IPS DF 4.7 (cell line): Measurements from ENCODE around the gene SPATS2.
"Not testable (repeated sequence)": the region's sequence is repeated elsewhere in the genome, so short reads cannot be mapped to it uniquely, and the experiment has no call there.

Source experiments
- DNase-seq: peaks from one replicate; pipeline ENCODE4 v3.0.0-alpha.2; 2013; ENCODE audit warnings: low spot score; ENCODE audit errors: extremely low read depth

SPATS2 gene

DNA sequence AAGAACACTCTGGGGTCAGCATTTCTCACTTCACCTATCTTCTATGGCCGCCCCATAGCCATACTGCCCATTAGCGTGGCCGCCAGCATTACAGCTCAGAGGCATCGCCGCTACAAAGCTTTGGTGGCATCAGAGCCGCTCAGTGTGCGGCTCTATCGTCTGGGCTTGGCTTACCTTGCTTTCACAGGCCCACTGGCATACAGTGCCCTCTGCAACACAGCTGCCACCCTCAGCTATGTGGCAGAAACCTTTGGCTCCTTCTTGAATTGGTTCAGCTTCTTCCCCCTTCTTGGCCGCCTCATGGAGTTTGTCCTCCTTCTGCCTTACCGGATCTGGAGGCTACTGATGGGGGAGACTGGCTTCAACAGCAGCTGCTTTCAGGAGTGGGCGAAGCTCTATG lies 18.0 kb upstream of the SPATS2 start:
- no peak for DNase-seq

DNA sequence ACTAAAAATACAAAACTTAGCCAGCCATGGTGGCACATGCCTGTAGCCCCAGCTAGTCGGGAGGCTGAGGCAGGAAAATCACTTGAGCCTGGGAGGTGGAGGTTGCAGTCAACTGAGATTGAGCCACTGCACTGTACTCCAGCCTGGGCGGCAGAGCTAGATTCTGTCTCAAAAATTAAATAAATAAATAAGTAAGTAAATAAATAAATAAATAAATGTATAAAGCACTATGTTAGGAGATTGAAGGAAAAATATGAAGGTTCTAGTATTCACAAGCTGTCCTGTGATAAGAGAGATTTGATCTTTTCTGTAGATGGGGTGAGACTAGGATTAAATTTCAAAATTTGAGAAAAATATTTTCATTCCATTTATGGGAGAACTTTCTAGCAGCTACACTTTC lies 14.9 kb upstream of the SPATS2 start:
- no peak for DNase-seq

DNA sequence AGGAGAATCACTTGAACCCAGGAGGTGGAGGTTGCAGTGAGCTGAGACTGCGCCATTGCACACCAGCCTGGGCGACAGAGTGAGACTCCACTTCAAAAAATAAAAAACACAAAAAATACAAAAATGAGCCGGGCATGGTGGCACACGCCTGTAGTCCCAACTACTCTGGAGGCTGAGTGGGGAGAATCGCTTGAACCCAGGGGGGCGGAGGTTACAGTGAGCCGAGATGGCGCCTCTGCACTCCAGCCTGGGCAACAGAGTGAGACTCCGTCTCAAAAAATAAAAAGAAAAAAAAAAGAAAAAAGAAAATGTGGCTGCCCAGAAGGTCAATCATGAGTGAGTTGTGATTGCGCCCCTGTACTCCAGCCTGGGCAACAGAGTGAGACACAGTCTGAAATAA lies 11.3 kb upstream of the SPATS2 start:
- no peak for DNase-seq

DNA sequence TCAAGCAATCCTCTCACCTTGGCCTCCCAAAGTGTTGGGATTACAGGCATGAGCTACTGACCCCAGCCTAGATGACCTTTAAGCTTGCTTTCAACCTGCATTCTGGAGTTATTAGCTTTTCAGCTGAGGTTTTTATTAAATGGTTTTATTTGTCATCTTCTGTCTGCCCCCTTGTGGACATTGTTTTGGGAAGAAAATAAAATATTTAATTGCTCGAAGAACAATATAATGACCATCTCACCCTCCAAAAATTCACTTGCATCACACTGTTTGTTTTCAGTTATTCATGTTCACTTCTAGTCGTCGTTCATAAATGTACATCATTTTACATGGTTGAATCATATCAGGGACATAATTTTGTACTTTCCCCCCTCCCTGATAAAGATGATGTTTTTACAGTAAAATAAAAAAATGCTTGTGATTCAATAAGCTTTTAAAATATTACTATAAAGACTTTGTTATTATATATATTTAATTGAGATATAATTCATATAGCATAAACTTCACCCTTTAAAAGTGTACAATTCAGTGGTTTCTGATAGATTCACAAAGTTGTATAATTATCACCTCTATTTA lies 10.1 kb upstream of the SPATS2 start:
- DNase-seq: no peak

DNA sequence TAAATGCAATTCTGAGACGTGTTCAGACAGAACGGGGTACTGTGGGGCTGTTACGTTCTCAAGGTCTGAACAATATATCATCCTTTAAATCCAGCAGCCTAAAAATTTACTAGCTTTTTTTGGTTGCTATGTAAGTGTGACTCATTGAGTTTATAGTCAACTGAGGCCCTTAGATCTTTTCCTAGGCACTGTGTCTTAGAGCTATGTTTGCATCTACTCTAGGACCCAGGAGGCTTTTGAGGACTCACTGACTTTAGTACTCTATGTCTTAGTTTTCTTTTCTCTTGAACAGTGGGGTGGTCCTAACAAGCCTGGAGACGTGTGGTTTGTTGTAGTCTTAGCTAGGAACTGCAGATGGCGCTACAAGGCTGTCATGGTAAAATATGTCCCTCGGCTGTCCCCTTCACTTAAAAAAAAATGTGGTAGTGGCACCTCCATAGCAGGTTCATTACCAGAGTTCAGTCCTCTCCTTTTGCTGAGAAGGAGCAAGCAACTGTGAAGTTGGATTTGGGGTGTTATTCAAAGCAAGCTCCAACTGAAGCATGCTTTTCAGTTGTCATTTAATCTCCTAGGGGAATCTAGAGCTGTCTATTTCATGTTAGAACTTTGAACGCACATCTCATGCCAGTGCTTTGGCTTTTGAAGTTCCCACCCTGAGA lies 8.7 kb upstream of the SPATS2 start:
- DNase-seq: no peak

DNA sequence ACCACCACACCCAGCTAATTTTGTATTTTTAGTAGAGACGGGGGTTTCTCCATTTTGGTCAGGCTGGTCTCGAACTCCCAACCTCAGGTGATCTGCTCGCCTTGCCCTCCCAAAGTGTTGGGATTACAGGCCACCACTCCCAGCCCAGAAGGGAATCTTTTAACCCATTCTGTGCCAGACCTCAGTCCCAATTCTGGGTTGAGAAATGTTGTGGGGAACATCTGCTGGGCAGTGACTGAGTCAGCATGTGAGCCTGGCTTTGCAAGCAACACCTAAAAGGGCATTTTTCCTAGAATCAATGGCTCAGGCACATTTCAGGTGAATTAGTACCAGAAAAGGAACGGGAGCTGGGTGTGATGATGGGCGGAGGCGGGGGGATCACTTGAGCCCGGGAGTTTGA lies 7.6 kb upstream of the SPATS2 start:
- DNase-seq: no peak

DNA sequence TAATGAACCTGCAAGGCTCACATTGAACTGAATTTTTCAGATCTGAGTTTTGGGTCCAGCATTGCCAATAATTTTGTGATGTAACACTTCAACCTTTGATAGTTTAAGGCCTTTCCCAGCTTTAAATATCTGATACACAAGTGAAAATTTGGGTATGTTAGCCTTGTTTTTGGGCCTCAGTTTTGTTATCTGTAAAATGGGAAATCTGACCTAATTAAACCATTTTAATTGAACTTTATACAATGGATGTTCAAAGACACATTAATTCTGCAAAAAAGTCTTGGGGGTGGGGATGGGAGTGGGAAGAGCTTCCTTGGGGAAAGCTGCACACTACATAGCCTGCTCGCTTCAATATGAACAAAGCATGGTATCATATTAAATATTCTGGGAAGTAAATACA lies 5.2 kb upstream of the SPATS2 start:
- DNase-seq: no peak

DNA sequence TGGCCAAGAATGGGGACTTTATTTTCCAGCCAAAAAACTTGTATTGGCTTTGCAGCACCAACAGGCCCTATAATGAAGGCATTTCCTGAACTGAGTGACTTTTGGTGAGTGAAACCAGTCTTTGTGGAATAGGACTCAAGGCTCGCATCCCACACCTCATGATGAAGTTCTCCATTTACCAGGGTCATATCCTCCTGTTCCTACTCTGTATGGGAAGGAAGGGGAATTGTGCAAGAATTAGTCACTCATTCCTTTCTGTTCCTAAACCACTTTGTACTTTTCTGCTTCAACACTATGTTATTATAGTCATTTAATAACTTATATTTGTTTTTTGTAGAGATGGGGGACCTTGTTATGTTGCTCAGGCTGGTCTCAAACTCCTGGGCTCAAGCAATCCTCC lies 2.3 kb upstream of the SPATS2 start:
- DNase-seq: no peak

DNA sequence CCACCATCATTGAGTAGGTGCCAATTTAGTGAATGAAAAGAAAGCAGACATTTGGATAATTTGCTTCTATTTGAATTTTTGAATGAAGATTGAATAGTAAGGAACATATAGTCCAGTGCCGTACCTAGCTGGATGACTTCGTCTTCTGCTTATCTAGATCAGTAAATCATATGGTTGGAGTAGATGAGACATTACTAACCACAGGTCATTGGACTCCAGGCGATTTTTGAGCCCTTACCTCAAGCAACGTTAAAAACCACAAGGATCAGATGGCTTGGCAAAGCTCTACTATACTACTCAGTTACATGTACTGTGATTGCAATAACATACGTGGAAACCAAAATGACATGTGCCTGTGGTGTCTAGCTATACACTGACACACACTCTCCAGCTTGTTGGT lies 1.7 kb upstream of the SPATS2 start:
- DNase-seq: no peak

DNA sequence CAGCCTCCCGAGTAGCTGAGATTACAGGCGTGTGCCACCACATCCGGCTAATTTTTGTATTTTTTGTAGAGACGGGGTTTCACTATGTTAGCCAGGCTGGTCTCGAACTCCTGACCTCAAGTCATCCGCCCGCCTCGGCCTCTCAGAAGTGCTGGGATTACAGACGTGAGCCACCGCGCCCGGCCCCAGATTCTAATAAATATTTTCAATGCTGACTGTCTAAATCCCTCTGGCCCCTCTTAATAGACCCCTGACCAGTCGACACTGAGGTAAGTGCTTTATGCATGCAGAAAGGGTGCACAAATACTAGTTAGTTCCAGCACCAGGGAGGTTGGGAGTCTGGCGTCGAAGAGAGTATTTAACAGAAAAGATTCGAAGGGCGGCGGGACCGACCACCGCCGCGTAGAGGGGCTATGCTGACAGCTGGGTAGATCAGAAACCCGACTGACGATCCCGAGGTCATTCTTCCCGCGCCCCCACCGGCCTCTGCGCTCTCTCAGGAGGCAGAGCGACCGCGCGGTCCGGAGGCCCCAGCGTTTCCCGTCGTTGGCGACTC lies 1.1 kb upstream of the SPATS2 start:
- DNase-seq: no peak

DNA sequence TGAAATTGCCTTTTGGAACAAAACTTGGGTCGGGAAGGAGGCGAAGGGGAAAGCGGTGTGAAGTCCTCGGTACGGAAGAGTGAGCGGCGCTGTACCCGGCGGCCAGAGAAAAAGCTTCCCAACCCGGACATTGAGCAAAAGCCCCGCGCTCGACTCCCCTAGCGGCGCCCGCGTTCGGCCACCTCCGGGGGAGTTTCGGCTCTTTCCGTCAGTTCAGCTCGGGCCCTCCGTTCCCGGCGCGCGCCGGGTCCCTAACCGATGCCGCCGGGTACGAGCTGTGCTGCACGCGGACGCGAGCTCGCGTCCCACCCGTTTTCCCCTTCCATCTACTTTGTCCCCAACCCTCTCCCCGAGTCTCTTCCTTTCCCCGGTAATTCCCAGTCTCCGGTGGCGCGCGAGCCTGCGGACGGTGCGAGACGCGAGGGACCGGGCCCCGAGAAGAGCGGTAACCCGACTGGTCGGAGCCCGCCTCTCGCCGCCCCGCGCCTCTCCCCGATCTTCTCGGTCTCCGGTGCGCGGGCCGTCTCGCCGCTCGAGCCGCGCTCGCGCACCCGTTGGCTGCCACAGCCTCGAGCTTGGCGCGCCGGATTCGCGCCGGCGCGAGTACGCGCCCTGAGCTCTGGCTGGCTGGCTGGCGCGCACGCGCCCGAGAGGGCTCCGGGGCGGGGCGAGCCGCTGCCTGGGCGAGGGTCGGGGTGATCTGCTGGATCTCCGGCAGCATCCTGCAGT lies 446 bp upstream of the SPATS2 start:
- DNase-seq: no peak

DNA sequence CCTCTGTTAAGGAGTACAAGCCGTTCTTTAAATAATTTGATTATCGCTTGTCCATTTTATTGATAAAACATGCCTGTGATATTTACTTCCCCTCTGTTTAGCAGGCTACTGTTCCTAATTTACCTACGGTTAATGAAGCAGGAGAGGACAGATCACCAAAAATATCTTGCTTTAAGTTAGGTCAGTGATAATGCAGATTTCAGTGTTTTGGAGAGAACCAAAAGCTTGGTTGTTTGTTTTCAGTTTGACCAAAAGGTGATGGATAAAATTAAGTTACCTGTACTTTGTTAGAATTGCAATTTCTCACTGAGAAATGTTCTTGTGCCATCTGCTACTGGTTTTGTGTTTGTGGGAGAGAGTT lies 958 bp downstream of the SPATS2 start:
- DNase-seq: no peak

DNA sequence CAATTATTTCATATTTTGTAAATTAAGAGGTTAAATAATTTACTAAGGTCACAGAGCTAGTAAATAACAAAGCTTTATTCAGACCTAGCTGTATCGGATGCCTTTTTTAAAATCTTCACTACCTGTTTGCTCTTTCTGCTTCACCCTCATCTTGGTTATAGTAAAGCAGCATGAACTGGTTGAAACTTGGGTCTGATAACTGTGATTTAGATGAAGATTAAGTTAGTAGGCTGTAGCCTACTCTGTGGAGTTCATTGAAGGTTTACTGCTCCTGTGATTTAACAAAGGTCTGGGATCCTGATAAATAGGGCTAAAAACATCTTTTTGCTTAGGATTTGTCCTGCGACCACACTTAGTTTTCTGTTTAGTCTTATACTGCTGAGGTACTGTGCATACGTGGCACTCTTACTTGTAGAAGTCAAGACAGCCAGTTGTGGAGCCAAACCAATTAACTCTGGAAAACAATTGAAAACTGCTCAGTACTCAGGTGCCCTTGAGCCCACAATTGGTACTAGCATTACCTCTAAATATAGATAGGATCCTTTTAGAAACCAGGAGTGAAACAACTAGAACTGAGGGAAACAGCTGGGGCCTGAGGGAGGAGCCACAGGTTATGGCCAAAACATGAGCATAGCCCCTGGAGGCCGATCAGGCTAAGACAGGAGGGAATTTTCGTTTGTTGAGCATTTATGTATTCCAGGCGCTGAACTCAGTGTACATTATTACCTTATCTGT lies 2.3 kb downstream of the SPATS2 start:
- no peak for DNase-seq

DNA sequence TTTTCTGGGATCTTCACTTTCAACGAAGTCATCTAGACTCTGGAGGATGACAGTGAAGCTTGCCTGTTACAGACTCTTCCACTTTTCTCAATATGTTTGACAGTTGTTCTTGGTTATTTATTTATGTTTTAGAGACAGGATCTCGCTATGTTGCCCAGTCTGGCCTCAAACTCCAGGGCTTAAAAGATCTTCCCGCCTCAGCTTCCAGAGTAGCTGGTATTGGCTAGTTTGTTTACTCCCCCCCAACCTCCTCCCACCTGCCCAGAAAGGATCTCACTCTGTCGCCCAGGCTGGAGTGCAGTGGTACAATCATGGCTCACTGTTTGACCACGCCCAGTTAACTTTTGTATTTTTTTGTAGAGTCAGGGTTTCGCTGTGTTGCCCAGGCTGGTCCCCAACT lies 3.3 kb downstream of the SPATS2 start:
- no peak for DNase-seq

DNA sequence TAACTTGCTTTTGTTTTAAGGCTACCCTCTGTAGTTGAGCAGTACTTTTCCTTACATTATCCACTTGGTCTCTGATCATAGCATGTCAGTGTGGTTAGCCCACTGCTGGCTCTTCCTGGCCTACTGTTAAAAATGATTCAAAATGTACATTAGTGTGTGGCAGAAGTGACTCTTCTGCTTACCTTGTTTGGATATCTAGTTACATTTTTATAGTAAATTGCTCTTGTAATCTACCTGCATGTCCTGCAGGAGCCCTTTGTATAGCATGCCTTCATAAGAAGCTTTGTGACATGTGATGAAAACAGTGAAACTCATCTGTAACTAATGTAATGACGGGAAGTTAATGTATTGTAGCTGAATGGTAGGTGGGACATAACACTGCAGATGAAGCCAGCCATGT lies 8.1 kb downstream of the SPATS2 start:
- no peak for DNase-seq

DNA sequence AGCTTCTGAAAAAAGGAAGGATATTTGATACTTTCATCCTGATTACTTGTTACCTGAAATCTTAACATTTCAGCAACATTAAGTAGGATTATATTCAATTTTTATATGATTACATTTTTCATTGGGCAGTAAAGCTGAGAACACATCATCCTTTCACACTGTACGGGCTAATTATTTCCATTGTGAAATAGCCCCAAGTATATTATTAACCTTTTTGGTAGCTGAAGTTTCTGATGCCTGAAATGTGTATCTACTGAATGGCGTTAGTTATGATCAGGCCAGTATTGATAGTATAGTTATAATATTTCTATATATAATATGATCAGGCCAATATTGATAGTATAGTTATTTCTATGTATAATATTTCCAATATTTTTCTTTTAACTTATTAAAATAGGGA lies 10.1 kb downstream of the SPATS2 start:
- DNase-seq: no peak

DNA sequence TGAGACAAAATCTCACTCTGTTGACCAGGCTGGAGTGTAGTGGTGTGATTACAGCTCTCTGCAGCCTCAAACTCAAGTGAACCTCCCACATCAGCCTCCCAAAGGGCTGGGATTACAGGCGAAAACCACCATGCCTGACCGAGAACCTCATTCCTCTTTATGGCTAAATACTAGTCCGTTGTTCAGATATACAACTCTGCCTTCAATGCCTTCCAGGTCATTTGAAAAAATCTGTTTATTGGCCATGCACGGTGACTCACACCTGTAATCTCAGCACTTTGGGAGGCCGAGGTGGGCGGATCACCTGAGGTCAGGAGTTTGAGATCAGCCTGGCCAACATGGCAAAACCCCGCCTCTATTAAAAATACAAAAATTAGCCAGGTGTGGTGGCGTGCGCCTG lies 12.9 kb downstream of the SPATS2 start:
- DNase-seq: not testable (repeated sequence)

DNA sequence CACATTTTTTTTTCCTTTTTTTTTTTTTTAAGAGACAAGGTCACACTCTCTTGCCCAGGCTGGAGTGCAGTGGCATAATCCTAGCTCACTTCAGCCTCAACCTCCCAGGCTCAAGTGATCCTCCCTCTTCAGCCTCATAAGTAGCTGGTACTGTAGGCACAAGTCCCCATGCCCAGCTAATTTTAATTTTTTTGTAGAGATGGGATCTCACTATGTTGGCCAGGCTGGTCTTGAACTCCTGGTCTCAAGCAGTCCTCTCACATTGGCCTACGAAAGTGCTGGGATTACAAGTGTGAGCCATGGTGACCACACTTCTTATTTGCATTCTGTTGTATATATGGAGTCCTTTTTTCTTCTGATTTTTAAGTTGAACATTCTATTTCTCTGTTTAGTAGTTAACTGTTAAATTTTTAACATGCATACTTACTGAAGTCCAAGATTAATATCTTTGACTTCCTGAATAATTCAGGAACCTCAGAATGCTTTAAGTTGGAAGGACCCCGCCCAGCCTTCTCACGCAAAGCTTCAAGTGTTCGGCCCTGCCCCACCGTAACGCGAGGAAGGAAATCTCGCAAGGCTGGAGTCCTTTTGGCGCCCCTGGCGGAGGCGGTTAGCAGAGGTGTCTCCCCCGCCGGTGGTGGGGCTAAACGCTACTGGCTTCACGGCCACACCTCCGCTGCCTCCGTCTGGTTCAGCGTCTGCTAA lies 21.6 kb downstream of the SPATS2 start:
- DNase-seq: peak; percentile 80

DNA sequence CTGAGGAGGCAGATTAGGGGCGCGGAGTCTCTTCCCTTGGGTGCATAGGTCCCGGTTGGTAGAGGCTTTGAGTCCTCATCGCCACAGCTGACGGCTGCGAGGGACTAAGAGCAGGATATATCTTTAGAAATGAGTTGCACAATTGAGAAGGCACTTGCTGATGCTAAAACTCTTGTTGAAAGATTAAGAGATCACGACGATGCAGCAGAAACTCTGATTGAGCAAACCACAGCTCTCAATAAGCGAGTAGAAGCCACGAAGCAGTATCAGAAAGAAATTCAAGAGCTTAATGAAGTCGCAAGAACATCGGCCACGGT lies 22.1 kb downstream of the SPATS2 start:
- no peak for DNase-seq

DNA sequence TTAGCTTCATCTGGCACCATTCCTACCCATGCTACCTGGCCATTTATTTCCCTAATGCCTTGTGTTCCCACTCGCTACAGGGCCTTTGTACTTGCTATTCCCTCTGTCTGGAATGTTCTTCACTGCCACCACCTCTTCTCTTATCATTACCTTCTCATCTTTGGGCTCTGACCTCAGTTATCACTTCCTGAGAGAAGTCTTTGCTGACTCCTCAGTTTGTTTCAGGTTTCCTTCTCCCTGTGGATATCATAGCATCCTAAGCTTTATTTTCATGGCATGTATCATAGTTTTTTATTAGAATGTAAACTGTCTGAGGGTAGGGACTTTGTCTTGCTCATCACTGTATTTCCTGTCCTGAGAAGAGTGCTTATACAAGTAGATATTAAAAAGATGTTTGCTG lies 29.7 kb downstream of the SPATS2 start:
- no peak for DNase-seq

DNA sequence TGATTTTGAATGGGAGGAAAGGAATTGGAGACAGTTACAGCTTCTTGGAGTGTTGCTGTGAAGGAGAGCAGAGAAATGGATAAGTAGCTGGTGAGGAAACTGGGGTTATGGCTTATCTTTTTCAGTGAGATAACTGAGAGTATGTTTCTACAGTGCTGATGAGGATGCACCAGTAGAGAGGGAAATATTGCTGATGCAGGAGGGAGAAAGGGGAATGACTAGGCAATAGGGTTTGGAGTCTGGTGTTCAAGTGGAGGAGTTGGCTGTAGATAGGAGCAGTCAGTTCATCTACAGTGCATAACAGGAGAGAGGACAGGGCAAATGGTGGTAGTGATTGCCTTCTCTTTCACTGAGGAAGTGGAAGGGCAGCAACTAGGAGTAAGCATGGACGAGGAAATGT lies 33.0 kb downstream of the SPATS2 start:
- no peak for DNase-seq

DNA sequence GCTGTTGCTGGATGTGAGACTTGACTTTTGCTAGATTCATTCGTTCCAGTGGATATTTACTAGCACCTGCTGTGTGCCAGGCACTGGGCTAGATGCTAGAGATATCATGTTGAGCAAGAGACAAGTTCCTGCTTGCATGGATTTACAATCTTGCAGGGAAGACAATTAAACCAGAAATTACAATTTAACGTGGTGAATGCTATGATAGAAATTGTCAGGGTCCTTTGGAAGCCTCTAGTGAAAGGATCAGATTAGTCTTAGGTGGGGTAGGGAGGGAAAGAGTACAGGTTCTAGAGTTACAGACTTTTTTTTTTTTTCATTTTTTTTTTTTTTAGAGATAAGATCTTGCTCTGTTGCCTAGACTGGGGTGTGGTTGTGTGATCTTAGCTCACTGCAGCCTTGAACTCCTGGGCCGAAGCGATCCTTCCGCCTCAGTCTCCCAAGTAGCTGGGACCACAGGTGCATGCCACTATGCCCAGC lies 36.7 kb downstream of the SPATS2 start:
- no peak for DNase-seq
